Activated CD8-positive, alpha-beta memory T cell treated with anti-CD3 and anti-CD28 coated beads for 48 hours (primary cell): ENCODE measurements around the gene ALG3.

Source experiments
- DNase-seq, 3 experiments: peaks; one replicate each; pipeline ENCODE4 v3.0.0-alpha.2; 2020; ENCODE audit warnings: low read depth in 2 of 3, low spot score in 2 of 3

Gene ALG3

DNA sequence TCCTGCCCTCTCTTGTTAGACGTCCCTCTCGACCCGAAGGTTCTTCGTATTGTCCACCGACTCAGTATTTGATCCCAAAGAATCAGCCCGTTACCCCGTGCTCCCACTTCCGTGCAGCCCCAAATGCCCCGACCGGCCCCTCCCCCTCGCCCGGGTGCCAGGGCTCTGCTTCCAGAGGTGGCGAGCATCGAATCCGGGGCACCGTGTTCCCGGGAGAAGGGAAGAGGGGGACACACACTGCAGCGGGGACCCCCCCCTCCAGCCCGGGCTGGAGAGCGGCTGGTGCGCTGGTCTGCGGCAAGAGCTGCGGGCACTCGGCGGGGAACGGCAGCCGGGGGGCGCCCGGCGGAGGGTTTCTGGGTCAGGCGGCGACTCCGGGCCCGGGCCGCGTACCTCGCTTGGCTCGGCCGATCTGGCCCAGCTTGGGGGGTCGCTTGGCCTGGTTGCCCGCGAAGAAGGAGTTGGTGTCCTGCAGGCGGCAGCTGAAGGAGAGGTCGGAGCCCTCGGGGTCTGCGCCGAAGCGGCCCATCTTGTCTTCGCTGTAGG, 12.0 kb upstream of the ALG3 start:
- DNase-seq, result no peak

DNA sequence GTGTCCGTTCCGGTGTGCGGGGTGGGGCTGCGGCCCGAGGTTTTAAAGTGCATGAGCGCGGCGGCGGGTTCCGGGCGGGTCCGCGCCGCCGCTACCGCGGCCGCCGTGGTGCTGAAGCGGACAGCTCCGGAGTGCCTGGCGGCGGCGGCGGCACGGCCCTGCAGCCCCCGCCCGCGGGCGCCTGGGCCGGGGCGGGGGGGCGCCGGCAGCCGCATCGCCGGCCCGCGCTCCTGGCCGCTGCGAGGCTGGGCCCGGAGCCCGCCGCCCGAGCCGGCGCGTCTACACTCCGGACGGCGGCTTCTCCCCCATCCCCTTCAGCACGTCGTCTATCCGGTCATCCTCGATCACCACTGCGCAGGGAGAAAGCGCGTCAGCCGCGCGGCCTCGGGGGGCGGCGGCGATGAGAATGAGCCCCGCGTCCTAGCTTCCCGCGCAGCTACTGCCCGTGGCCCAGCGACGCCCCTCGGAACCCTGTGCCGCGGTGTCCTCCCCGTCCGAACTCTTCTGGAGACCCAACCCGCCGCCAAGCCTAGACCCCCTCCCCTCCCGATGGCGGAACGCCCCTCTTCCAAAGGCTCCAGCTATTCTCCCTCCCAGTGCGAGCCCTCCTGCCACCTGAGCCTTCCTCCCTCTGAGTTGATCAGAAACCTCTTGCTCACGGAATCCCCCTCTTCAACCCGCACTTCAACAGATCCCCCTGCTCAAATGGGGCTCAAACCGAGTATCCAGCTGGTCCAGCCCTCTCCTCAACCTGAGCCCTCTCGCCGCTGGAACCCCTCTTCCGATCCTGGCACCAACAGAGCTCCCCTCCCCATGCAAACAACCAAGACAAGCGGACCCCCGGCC, 11.3 kb upstream of the ALG3 start:
- DNase-seq, result no peak

DNA sequence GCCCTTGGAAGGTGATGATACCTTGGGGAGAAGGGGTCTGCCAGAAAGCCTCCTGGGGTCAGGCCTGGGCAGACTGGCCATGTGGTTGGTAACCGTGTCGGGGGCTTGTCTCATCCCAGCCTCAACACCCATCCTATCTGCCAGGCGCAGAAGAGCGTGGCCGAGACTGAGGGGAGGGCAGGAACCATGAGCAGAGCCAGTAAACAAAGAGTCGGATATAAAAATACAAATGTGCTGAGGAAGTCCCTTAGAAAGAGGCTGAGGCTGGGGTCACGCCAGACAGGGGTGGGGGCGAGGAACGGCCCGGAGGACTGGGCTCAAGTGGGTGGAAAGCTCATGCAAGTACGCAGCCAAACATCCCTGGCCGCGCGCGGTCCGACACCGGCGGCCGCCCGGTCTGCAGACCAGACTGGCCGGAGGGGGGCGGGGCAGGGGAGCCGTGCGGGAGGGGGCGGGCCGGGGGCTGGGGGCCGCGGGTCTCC, 10.7 kb upstream of the ALG3 start:
- no peak for DNase-seq

GRCh38 chr3:184258926-184259325, 10.2 kb upstream of the ALG3 start:
- DNase-seq, result no peak

DNA sequence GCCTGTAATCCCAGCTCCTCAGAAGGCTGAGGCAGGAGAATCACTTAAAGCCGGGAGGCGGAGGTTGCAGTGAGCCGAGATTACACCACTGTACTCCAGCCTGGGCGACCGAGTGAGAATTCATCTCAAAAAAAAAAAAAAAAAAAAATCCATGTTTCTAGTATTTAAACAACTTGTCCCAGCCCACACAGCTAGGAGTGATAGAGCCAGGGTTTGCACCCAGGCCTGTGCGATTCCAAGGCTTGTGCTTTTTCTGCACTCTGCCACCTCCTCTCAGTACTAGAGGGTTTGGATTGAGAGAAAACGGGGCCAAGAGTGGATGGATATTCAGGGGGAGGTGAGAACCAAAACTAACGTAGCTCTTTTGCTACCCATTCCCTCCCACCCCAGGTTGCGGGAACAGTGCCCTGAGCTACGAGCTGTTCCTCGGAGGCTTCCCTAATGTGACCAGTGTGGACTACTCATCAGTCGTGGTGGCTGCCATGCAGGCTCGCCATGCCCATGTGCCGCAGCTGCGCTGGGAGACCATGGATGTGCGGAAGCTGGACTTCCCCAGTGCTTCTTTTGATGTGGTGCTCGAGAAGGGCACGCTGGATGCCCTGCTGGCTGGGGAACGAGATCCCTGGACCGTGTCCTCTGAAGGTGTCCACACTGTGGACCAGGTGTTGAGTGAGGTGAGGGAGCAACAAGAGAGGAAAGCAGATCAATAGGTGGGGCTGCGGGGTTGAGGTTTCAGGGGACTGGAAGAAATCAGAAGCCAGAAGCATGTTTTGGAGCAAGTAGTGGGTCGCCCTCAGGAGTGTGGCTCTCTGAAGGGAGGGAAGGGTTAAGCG, 8.5 kb upstream of the ALG3 start:
- no peak for DNase-seq

GRCh38 chr3:184255291-184256039, 6.7 kb upstream of the ALG3 start:
- DNase-seq, result no peak

DNA sequence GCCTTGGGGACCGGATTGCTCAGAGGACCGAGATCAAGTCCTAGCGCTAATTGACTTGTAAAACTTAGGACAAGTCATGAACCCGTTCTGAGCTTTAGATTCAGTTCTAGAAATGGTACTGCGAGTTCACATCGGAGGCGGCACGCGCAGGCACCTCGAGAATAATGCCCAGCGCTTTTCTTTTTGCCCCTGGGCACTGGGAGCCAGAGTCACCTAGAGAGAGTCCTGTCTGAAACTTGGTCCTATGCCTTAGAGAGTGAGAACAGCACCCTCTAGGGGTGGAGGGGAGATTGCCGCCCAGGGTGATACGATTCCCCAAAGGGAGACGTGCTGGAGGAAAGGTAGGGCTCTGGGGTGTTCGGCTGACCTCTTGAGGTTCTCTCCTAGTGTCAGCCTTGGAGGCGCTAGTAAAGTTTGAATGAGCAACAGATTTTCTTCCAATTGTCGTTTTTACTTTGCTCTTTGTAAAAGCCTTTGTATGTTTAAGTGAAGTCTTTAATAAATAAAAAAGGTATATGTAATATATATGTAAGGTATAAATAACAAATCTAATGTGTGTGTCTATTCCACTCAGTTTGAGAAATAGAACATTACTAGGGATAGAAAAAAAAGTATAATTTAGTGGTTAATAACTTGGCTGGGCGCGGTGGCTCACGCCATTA, 1.5 kb upstream of the ALG3 start:
- peak; percentile 72 to 92 (median 77) for DNase-seq

- DNase-seq, result peak in 2 of 3 experiments; percentile 84 to 94
These were observed 827 bp upstream of the ALG3 start, which contains the start of gene EEF1AKMT4 for GRCh38 chr3:184249412-184250166. EEF1AKMT4 (plus strand) TSS chr3:184249672; CDS start chr3:184249695, 23 bp downstream.

DNA sequence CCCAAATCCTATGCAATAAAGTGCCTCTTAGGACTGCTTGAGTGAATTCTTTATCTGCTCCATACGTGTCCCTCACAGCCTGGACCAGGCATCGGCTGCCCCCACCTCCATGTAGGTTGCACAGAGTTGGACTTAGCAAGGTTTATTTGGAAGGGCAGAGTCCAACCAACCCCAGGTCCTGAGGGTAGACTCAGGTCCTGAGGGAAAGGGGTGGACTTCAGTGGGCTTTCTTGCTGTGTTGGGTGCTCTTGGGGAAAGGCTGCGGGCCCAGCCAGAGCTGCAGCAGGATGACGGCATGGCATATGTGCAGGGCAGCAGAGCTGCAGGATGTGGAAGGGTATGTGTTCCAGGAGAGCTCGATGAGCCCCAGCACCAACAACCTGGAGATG, 6.5 kb downstream of the ALG3 start:
- no peak for DNase-seq

GRCh38 chr3:184241447-184242296, 7.1 kb downstream of the ALG3 start:
- no peak for DNase-seq

- no peak for DNase-seq
These were observed 7.7 kb downstream of the ALG3 start for GRCh38 chr3:184241141-184241446.

DNA sequence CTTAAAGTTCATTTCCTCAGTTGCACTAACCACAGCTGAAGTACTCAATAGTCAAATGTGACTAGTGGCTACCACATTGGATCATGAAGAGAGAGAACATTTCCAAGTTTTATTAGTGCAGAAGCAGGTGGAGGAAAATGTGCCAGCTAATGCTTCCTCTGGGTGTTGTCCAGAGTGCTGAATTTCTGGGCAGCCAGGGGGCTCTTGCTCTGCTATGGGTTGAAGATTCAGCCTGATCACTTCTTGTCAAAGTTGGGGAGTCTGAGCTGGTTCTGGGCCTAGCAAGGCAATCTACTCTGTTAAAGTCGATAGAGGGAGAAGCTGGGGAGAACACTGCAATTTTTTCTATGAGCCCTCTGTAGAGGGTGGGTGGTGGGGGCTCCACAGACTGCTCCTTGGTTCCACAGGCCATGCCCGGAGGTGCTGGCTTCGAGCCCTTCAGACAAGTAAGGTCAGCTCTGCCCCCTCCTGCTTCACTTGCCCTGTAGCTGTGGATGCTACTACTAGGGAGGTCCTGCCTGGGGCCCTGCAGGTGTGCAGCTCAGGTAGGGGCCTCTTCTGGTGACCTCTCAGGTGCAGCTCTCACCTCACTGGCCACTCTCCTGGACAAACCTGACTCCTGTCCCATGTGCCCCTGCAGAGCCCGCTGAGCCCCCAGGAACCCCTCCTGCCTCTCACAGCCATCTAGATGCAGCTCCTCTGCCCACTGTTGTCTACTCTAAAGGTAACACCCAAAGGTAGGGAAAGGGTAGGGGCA, 8.2 kb downstream of the ALG3 start:
- DNase-seq, result no peak

GRCh38 chr3:184239708-184240107, 9.1 kb downstream of the ALG3 start:
- no peak for DNase-seq

- no peak for DNase-seq
These were observed 9.5 kb downstream of the ALG3 start for GRCh38 chr3:184239221-184239620.

DNA sequence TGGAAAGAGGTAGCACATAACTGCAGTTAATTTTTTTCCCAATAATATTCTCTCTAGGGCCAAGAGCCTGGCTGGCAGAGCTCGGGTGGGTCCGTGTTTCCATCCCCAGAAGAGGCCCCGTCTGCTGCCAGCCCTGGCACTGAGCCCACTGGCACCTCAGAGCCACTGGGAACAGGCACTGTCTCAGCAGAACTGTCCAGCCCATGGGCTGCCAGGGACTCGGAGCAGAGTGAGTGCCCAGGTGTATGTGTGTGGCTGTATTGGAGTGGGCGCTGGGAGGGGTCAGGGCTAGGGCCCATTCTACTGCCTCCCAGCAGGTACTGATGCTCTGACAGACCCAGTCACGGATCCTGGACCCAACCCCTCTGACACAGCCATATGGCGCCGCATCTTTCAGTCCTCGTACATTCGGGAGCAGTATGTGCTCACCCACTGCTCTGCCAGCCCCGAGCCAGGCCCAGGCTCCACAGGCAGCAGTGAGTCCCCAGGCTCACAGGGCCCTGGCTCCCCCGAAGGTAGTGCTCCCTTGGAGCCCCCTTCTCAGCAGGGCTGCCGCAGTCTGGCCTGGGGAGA, 10.4 kb downstream of the ALG3 start:
- no peak for DNase-seq

- no peak for DNase-seq
These were observed 11.0 kb downstream of the ALG3 start for GRCh38 chr3:184237807-184238206.

- DNase-seq, result no peak
These were observed 11.6 kb downstream of the ALG3 start for GRCh38 chr3:184237211-184237610.

- DNase-seq, result no peak
These were observed 12.1 kb downstream of the ALG3 start for GRCh38 chr3:184236636-184237035.
